ENCODE results near the gene IGF1R. TPM values are rescaled to one million over a fixed set of nuclear protein-coding genes. Genes with fewer than 3 reads are reported as not detected.

IGF1R gene
- total RNA-seq, 1 experiment from 2014 or later, result 3.8 TPM

DNA sequence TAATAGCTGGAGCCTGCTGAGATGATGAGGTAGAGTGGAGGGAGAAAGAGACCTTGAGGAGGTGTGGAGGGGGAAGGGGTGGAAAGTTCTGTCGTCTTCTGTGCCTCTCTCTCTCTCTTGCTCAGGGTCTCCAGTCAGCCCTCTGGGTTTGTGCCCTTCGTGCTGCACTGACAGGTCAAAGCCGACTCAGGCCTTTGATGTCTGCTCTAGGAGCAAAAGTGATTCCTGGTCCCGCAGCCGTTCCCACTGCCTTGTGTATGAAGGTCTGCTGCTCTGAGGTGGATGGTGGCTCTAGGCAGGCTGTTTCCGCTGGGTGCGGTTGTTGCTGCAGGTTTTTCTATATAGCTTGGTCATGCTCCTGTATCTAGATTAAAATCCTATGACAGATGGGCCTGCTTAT is 89.4 kb downstream of the IGF1R start:
- intact Hi-C loops (cut with micrococcal nuclease), result no loop called here
- Histone ChIP-seq H3K27me3 (ENCODE audit: low read length) (no peaks in the 10 kb centered on the region), H3K27ac (ENCODE audit: low read length) (no peak overlapping the region), H3K4me3 (ENCODE audit: low read length) (no peak overlapping the region), H3K4me1 (ENCODE audit: insufficient read depth, low read length) (peaks cover 6% of the 10 kb centered on the region), H3K9me3 (ENCODE audit: low read length) (no peaks in the 10 kb centered on the region), H3K4me2 (ENCODE audit: low read length) (no peak overlapping the region), H2AFZ (ENCODE audit: low read length) (no peak overlapping the region), H4K20me1 (ENCODE audit: low read length) (no peaks in the 10 kb centered on the region), H3K36me3 (ENCODE audit: low read depth, low read length) (no peaks in the 10 kb centered on the region), H3K79me2 (ENCODE audit: low read length) (no peaks in the 10 kb centered on the region; the same call in 1 of the 2 replicates), H3F3A (ENCODE audit: low read length, unreplicated experiment) (no peaks in the 10 kb centered on the region), H3K9me2 (replicated peaks; ENCODE audit: low read length) (no peaks in the 10 kb centered on the region), H3K9ac (ENCODE audit: low read length) (no peak overlapping the region)
- BruUV-seq (replicated peaks), result no TSS peak
- POLR2A ChIA-PET (ENCODE audit: unreplicated experiment), result no interaction called here
- CTCF ChIA-PET, result no interaction called here
- DNase-seq (no peak), ATAC-seq (no peak)
- no peak for TF ChIP-seq EZH2phosphoT487 (IDR thresholded peaks at IDR 0.05; ENCODE audit: borderline replicate concordance, low read length)
- TF ChIP-seq CTCF (conservative IDR thresholded peaks at IDR 0.05; ENCODE audit: low read depth, low read length), result no peak
- TF ChIP-seq EZH2 (IDR thresholded peaks at IDR 0.05; ENCODE audit: low read length, unreplicated experiment), result no peak

GRCh38 chr15:98738689-98739401 is 90.5 kb downstream of the IGF1R start:
- TF ChIP-seq CTCF (conservative IDR thresholded peaks at IDR 0.05; ENCODE audit: low read depth, low read length) (no peak), EZH2 (IDR thresholded peaks at IDR 0.05; ENCODE audit: low read length, unreplicated experiment) (no peak), EZH2phosphoT487 (IDR thresholded peaks at IDR 0.05; ENCODE audit: borderline replicate concordance, low read length) (no peak)
- no peak overlapping the region for H3K4me3 ChIP-seq (ENCODE audit: low read length)
- H3K9ac ChIP-seq (ENCODE audit: low read length), result no peak overlapping the region
- no peaks in the 10 kb centered on the region for H3F3A ChIP-seq (ENCODE audit: low read length, unreplicated experiment)
- no peaks in the 10 kb centered on the region for H3K36me3 ChIP-seq (ENCODE audit: low read depth, low read length)
- H3K4me1 ChIP-seq (ENCODE audit: insufficient read depth, low read length), result peaks cover 6% of the 10 kb centered on the region
- no peak for ATAC-seq
- no TSS peak for BruUV-seq (replicated peaks)
- no peak overlapping the region for H3K27ac ChIP-seq (ENCODE audit: low read length)
- no peaks in the 10 kb centered on the region for H4K20me1 ChIP-seq (ENCODE audit: low read length)
- ChIA-PET CTCF (no interaction called here), POLR2A (ENCODE audit: unreplicated experiment) (no interaction called here)
- no peaks in the 10 kb centered on the region; the same call in 1 of the 2 replicates for H3K79me2 ChIP-seq (ENCODE audit: low read length)
- no peaks in the 10 kb centered on the region for H3K9me2 ChIP-seq (replicated peaks; ENCODE audit: low read length)
- H3K27me3 ChIP-seq (ENCODE audit: low read length), result no peaks in the 10 kb centered on the region
- no peaks in the 10 kb centered on the region for H3K9me3 ChIP-seq (ENCODE audit: low read length)
- no peak overlapping the region for H2AFZ ChIP-seq (ENCODE audit: low read length)
- no peak overlapping the region for H3K4me2 ChIP-seq (ENCODE audit: low read length)
- no peak for DNase-seq
- intact Hi-C loops (cut with micrococcal nuclease), result no loop called here

DNA sequence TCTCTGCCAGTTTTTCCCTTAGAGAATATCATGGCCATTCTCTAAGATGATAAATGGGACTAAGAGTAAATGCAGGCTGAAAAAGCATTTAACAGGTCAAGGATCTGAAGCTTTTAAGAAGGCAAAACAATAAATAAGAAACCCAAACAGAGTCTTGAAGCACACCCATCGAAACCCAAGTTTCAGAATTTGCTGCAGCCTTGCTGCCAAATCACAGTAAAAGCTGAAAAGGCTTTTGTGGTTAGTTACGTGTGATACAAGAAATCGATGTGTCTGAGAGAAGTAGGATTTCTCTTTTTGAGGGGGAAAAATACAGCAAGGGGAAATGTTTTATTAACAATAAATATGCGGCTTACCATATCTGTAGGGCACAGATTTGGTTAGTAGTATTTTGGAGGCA is 92.0 kb downstream of the IGF1R start:
- no peaks in the 10 kb centered on the region; the same call in 1 of the 2 replicates for H3K79me2 ChIP-seq (ENCODE audit: low read length)
- no peaks in the 10 kb centered on the region for H3K36me3 ChIP-seq (ENCODE audit: low read depth, low read length)
- no peak overlapping the region for H3K4me3 ChIP-seq (ENCODE audit: low read length)
- ChIA-PET POLR2A (ENCODE audit: unreplicated experiment) (no interaction called here), CTCF (no interaction called here)
- H3K4me2 ChIP-seq (ENCODE audit: low read length), result no peak overlapping the region
- H3K4me1 ChIP-seq (ENCODE audit: insufficient read depth, low read length), result peaks cover 6% of the 10 kb centered on the region
- H3K9ac ChIP-seq (ENCODE audit: low read length), result no peak overlapping the region
- H3K27ac ChIP-seq (ENCODE audit: low read length), result no peak overlapping the region
- no peaks in the 10 kb centered on the region for H3F3A ChIP-seq (ENCODE audit: low read length, unreplicated experiment)
- no peak for TF ChIP-seq EZH2 (IDR thresholded peaks at IDR 0.05; ENCODE audit: low read length, unreplicated experiment)
- no peak for TF ChIP-seq CTCF (conservative IDR thresholded peaks at IDR 0.05; ENCODE audit: low read depth, low read length)
- no peak for TF ChIP-seq EZH2phosphoT487 (IDR thresholded peaks at IDR 0.05; ENCODE audit: borderline replicate concordance, low read length)
- intact Hi-C loops (cut with micrococcal nuclease), result no loop called here
- H4K20me1 ChIP-seq (ENCODE audit: low read length), result no peaks in the 10 kb centered on the region
- no peaks in the 10 kb centered on the region for H3K27me3 ChIP-seq (ENCODE audit: low read length)
- H3K9me2 ChIP-seq (replicated peaks; ENCODE audit: low read length), result no peaks in the 10 kb centered on the region
- no peak for ATAC-seq
- DNase-seq, result no peak
- H2AFZ ChIP-seq (ENCODE audit: low read length), result no peak overlapping the region
- no TSS peak for BruUV-seq (replicated peaks)
- H3K9me3 ChIP-seq (ENCODE audit: low read length), result no peaks in the 10 kb centered on the region
